HL-60 (cell line): ENCODE results near the gene ROS1.

ENCODE experiments used
- GABPA ChIP-seq: IDR thresholded peaks from 2 replicates; pipeline ENCODE4 v1.6.1; 2012; ENCODE audit warnings: low read depth
- POLR2AphosphoS5 ChIP-seq: IDR thresholded peaks from 2 replicates; pipeline ENCODE4 v1.6.1; 2012; ENCODE audit warnings: low read depth
- SPI1 ChIP-seq: IDR thresholded peaks from 2 replicates; pipeline ENCODE4 v1.6.1; 2012; ENCODE audit warnings: low read depth, mild to moderate bottlenecking, borderline replicate concordance
- TF ChIP-seq, protein P1 (sequence below): IDR thresholded peaks from one replicate; pipeline ENCODE4 v1.5.1; 2011; ENCODE audit warnings: low read length, control low read depth, inconsistent platforms; ENCODE audit not compliant: insufficient read depth
- TF ChIP-seq, protein P2 (sequence below): IDR thresholded peaks from 2 replicates; pipeline ENCODE4 v1.6.1; 2012; ENCODE audit warnings: low read depth; ENCODE audit not compliant: insufficient replicate concordance

- TF ChIP-seq, protein P1, sequence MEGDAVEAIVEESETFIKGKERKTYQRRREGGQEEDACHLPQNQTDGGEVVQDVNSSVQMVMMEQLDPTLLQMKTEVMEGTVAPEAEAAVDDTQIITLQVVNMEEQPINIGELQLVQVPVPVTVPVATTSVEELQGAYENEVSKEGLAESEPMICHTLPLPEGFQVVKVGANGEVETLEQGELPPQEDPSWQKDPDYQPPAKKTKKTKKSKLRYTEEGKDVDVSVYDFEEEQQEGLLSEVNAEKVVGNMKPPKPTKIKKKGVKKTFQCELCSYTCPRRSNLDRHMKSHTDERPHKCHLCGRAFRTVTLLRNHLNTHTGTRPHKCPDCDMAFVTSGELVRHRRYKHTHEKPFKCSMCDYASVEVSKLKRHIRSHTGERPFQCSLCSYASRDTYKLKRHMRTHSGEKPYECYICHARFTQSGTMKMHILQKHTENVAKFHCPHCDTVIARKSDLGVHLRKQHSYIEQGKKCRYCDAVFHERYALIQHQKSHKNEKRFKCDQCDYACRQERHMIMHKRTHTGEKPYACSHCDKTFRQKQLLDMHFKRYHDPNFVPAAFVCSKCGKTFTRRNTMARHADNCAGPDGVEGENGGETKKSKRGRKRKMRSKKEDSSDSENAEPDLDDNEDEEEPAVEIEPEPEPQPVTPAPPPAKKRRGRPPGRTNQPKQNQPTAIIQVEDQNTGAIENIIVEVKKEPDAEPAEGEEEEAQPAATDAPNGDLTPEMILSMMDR, result no peak
- no peak for TF ChIP-seq SPI1
- no peak for TF ChIP-seq GABPA
- no peak for TF ChIP-seq POLR2AphosphoS5
- TF ChIP-seq, protein P2, sequence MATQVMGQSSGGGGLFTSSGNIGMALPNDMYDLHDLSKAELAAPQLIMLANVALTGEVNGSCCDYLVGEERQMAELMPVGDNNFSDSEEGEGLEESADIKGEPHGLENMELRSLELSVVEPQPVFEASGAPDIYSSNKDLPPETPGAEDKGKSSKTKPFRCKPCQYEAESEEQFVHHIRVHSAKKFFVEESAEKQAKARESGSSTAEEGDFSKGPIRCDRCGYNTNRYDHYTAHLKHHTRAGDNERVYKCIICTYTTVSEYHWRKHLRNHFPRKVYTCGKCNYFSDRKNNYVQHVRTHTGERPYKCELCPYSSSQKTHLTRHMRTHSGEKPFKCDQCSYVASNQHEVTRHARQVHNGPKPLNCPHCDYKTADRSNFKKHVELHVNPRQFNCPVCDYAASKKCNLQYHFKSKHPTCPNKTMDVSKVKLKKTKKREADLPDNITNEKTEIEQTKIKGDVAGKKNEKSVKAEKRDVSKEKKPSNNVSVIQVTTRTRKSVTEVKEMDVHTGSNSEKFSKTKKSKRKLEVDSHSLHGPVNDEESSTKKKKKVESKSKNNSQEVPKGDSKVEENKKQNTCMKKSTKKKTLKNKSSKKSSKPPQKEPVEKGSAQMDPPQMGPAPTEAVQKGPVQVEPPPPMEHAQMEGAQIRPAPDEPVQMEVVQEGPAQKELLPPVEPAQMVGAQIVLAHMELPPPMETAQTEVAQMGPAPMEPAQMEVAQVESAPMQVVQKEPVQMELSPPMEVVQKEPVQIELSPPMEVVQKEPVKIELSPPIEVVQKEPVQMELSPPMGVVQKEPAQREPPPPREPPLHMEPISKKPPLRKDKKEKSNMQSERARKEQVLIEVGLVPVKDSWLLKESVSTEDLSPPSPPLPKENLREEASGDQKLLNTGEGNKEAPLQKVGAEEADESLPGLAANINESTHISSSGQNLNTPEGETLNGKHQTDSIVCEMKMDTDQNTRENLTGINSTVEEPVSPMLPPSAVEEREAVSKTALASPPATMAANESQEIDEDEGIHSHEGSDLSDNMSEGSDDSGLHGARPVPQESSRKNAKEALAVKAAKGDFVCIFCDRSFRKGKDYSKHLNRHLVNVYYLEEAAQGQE, result no peak
Observed at GRCh38 chr6:117381749-117382148, 44.0 kb downstream of the ROS1 start.
